Activated CD4-positive, alpha-beta T cell treated with anti-CD3 and anti-CD28 coated beads, Interleukin-2, amount 50 U/mL, for 24 hours (primary cell): ENCODE results near the gene ACTN4.

ENCODE experiments used
- DNase-seq, 2 donors: peaks; one replicate each; pipeline ENCODE4 v3.0.0-alpha.2; 2020; ENCODE audit warnings: low read depth in 1 of 2, low spot score in 1 of 2

The ACTN4 gene

DNA sequence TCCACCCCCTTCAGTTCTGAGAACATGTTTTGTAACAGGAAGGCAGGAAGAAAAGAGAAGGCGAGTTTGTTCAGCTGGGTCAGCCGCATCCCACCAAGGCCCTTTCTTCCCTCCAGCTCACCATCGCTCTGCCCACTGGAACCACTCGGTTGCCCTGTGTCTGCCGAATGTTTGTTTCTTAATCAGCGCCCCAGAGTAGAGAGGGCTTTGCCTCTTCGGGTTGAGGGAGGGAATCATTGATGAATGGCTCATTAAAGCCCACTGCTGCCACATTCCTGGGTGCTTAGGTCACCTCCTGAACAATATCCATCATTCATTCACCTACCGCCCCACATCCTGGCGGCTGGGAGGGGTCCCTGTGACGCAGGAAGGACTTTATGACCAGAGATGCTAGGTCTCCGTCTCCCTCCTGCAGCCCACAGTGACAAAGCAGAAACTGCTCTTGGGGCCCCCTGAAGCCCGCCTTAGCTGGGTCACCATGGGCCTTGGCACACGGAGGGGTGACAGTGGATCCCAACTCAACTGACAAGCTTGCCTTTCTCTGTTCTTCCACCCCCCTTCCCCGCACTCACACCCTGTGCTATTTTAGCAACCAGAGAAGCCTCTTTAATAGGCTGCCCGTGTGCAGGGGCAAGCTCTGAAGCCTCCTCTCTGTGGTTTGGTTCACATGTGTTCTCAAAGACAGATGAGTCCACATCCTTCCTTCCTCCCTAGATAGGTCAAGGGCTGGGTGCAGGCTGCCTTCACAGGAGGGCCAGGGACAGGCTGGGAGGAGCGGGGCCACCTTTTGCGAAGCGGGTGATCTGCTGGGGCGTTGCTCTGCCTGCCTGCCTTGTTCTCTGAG, 46.2 kb downstream of the ACTN4 start:
- DNase-seq: no peak

- no peak for DNase-seq
Measured at GRCh38 chr19:38695317-38695683, 47.9 kb downstream of the ACTN4 start.

GRCh38 chr19:38695832-38696728, 48.6 kb downstream of the ACTN4 start:
- no peak for DNase-seq

DNA sequence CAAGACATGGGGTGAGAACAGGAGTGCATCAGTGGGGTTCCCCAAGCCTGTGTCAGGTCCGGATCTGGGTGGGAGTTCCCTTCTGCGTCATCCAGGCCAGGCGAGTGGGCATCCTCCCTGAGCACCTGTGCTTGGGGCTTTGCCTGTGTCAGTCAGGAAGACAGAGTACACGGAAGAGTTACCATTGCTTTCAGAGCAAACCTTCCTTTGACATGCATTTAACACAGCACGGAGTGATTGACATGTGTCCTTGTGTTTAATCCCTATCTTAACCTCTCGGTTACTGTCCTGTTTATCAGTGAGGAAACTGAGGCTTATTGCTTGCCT, 49.2 kb downstream of the ACTN4 start:
- no peak for DNase-seq

DNA sequence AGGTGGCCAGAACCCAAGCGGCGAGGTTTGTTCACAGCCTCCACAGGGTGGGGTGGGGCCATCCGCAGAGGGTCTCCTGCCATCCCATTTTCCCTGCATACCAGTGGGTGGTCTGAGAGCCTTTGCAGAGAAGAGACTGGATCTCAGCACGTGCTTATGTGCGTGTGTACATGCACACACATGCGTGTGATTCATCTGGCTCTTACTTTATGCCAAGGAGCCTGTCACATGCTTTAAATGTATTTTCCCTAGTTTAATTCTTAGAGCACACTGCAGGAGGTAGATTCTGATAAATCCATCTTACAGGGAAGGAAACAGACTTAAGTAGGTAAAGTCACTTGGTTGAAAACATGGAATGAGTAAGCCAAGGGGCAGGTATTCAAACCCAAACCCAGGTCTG, 49.7 kb downstream of the ACTN4 start:
- DNase-seq: no peak

GRCh38 chr19:38697641-38698071, 50.2 kb downstream of the ACTN4 start:
- DNase-seq: no peak

- DNase-seq: no peak
Measured at GRCh38 chr19:38698225-38699026, 51.0 kb downstream of the ACTN4 start.

DNA sequence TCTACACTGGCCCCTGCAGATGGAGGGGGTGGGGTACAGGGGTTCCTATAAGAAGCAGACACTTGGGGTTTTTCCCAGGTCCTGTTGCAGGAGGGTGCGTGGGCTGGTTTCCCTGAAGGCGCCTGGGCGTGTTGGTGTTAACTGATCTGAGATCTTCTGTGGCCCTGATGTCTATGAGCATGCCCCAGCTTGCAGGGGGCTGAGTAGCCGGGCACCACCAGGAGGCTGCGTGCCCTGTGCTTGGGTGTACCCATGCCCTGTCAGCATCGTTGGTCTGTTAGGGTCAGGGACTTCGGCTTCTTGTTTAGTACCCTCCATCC, 51.5 kb downstream of the ACTN4 start:
- DNase-seq: no peak

DNA sequence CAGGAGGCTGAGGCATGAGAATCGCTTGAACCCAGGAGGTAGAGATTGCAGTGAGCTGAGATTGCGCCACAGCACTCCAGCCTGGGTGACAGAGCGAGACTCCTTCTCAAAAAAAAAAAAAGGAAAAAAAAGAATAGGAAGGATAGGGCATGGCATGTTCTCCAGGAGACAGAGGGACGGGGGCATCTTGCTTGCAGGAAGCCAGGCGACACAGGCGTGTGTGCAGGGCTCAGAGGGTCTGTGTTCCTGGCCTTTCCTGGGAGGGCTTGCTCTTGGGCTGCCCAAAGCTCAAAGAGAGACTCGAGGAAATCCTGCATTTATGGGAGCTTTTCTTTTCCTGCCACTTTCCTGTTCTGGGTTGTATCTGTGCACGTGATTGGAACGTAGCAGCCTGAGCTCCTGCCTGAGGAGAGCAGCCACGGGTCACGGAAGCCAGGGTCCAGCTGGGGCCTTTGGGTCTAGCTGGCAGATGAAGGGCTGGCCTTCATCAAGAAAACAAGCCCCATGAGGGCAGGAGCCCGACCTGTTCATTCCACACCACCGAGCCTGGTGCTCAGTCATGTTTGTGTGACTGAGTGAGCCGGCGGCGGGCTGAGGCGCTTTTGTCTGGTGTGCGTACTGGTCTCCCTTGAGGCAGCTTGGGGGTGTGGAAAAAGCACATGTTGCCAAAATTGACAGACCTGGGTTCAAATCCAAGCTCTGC, 52.3 kb downstream of the ACTN4 start:
- DNase-seq: no peak

- no peak for DNase-seq
Measured at GRCh38 chr19:38700350-38700901, 53.0 kb downstream of the ACTN4 start.

GRCh38 chr19:38700902-38701454, 53.5 kb downstream of the ACTN4 start:
- no peak for DNase-seq

DNA sequence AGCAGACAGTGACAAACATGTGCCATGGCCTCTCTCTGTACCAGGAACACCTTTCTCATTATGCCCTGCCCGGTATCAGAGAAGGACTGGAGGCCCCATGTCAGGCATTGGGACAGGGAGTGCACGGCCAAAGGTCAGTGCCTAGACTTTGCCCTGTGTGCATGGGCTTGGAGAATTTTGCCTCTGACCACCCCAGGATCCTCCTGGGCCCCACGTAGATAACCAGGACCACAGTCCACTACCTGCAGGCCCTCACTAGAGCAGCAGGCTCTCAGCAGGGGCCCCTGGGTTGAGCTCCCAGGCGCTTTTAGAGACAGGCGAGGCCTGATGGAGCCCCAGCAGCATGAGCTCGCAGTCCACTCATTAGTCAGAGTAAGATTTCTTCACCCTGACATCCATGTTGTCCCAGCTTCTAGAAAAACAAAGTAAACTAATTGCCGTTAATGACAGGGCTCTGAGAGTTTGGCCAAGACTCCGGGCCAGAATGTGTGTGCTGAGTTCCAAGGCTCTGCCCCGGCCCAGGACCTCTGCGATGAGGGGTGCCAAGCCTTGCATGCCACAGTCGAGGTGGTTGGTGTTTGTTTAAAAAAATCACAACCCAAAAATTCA, 54.1 kb downstream of the ACTN4 start:
- DNase-seq: no peak

- DNase-seq: no peak
Measured at GRCh38 chr19:38702278-38702677, 54.8 kb downstream of the ACTN4 start.

DNA sequence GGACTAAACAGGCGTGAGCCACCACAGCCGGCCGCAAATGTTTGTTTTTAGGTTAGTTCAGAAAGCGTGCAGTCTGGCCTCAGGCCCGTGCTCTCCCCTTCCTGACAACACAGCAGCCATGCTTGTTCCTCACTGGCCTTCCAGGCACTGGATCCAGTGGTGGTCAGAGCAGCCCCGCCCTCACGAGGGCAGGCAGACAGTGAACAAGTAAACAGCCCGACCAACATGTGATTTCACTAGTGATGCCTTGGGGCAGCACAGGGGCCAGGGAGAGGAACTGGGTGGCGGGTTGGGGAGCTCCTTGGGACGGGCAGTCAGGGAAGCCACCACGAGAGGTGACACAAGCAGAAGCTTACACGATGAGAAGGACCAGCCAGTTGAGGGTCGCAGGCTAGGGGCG, 56.1 kb downstream of the ACTN4 start:
- DNase-seq: no peak

DNA sequence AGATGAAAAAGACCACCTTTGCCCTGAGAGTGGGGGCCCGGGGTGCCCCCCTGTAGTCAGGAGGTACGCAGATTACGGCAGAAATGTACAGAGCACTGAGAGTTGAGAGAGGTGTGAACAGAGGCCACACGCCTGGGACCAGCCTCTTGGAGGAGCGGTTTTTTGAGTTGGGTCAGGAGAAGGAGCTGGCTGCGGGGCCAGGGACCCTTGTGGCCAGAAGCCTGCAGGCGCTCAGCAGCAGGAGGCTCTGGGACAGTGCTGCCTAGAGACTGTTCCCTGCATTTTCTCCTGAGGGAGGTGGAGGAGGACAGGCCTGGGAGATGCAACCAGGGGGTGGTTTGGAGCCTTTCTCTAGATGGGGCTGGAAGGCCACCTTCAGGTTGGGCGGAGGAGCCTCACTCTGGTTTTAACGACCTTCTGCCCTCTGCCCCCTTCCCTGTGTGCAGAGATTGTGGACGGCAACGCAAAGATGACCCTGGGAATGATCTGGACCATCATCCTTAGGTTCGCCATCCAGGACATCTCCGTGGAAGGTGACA, 57.1 kb downstream of the ACTN4 start:
- DNase-seq: no peak

- no peak for DNase-seq
Measured at GRCh38 chr19:38705197-38706019, 58.0 kb downstream of the ACTN4 start.

- DNase-seq: no peak
Measured at GRCh38 chr19:38706792-38707511, 59.5 kb downstream of the ACTN4 start.

DNA sequence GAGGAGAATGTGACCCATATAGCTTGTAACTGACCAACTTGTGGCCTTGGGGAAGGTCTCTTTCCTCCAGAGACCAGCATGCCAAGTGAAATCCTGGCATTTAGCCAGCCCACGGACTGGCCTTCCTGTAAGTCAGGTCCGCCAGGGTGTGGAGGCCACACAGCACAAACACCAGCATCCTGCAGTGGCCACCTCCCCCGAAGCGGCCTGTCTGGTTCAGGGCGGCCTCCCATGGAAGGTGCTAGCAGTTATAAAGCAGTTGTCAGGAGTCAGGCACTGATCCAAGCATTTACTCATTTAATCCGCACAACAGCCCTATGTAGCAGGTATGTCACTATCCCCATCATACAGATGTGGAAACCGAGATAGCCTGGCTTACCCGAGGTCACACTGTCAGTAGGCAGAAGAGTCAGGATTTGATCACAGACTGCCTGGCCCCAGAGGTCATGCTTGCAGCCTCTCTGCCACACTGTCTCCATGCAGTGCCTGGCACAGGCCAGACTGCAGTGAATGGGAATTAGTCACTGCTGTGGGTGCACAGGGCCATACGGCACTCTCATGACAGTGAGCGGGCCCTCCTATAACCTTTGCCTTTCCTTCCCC, 60.2 kb downstream of the ACTN4 start:
- DNase-seq: no peak
